ENCODE results near the gene HYOU1.

DNA sequence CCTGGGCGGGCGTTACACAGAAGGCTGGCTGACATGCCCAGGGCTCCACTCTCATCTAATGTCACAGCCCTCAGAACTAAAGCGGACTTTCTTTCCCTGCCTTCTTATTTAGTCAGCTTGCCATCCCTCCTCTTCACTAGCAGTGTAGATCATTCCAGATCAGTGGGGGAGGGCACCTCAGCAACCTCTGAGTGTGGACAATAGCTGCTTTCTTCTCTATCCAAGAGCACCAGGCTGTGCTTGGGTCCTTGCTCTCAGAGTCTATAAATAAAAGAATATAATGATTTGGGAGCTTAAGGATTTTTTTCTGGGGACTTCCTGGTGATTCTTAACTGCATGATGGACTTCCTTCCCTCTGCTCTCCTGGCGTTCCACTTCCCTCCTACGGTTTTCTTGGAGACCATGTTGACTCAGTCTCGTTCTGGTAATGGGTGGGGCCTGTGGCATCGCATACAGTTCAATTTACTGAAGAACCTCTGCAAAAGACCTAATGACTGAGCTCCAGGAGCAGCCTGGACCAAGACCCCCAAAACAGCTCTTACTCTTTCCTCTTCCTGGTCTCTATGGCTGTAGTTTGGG, 24.8 kb upstream of the HYOU1 start:
- TF ChIP-seq FOSL1 (IDR thresholded peaks at IDR 0.05; ENCODE audit: insufficient read depth, low read depth, low read length) = no peak
- no peak for TF ChIP-seq RAD21 (IDR thresholded peaks at IDR 0.05 in 1 of 2, conservative IDR thresholded peaks at IDR 0.05 in 1 of 2; ENCODE audit: low read depth in 2 of 2, low read length in 2 of 2)

Data from H1 (cell line).